ENCODE data around the gene PTPRA. TPM values are rescaled to one million over a fixed set of nuclear protein-coding genes. Genes with fewer than 3 reads are reported as not detected.

The PTPRA gene
- total RNA-seq, 1 experiment from 2014 or later, result 57.0 TPM

DNA sequence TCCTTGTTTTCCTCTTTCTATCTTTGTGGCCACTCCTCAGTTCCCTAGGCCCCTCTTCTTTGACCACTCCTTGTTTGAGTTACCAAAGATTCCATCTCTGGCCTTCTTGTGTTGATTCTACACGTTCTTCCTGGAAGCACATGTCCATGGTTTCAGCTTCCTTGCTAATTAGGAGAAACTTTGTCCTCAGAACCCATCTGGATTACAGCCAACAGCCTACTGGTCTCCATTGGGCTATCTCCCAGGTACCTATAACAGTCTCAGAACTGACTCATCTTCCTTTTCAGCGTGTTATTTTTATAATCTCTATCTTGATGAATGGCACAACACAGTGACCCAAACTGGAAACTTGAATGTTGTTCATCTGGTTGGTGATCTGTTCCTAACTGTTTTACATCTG, 17.5 kb downstream of the PTPRA start:
- H3K36me3 ChIP-seq (ENCODE audit: control insufficient read depth, insufficient read depth, low read length), result no peaks in the 10 kb centered on the region; the same call in 1 of the 2 replicates
- Mint-ChIP-seq H3K27me3 (ENCODE audit: insufficient read depth, unreplicated experiment) (no peaks in the 10 kb centered on the region), H3K4me3 (ENCODE audit: unreplicated experiment) (no peak overlapping the region), H3K27ac (ENCODE audit: unreplicated experiment) (peak overlapping the region; percentile 10), H3K9me3 (ENCODE audit: unreplicated experiment) (no peaks in the 10 kb centered on the region), H3K4me1 (ENCODE audit: low read depth, unreplicated experiment) (no peaks in the 10 kb centered on the region), H3K36me3 (ENCODE audit: insufficient read depth, unreplicated experiment) (no peaks in the 10 kb centered on the region)
- H3K4me1 ChIP-seq, result peaks cover 6% of the 10 kb centered on the region; the same call in 1 of the 2 replicates
- DNase-seq, result no peak
- BruUV-seq (replicated peaks), result no TSS peak
- H3K4me3 ChIP-seq (ENCODE audit: low read depth, low read length), result no peak overlapping the region
- H3K27me3 ChIP-seq (replicated peaks; ENCODE audit: control insufficient read depth, insufficient read depth, low read length), result no peaks in the 10 kb centered on the region
- CTCF ChIA-PET, result no interaction called here
- H3K9me3 ChIP-seq, result no peaks in the 10 kb centered on the region; the same call in 1 of the 2 replicates
- intact Hi-C loops (cut with micrococcal nuclease; ENCODE audit: unreplicated experiment), result no loop called here
- POLR2A ChIA-PET, result interaction anchor here (0.5 kb wide), 1 partner anchor 10 kb away, joined by 3 read pairs; no protein-coding TSS in a partner anchor
- TF ChIP-seq, protein P1, sequence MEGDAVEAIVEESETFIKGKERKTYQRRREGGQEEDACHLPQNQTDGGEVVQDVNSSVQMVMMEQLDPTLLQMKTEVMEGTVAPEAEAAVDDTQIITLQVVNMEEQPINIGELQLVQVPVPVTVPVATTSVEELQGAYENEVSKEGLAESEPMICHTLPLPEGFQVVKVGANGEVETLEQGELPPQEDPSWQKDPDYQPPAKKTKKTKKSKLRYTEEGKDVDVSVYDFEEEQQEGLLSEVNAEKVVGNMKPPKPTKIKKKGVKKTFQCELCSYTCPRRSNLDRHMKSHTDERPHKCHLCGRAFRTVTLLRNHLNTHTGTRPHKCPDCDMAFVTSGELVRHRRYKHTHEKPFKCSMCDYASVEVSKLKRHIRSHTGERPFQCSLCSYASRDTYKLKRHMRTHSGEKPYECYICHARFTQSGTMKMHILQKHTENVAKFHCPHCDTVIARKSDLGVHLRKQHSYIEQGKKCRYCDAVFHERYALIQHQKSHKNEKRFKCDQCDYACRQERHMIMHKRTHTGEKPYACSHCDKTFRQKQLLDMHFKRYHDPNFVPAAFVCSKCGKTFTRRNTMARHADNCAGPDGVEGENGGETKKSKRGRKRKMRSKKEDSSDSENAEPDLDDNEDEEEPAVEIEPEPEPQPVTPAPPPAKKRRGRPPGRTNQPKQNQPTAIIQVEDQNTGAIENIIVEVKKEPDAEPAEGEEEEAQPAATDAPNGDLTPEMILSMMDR (IDR thresholded peaks at IDR 0.05; ENCODE audit: insufficient read depth in 1 of 2, low read depth in 1 of 2, low read length in 1 of 2, severe bottlenecking in 1 of 2, unreplicated experiment in 1 of 2), result no peak

DNA sequence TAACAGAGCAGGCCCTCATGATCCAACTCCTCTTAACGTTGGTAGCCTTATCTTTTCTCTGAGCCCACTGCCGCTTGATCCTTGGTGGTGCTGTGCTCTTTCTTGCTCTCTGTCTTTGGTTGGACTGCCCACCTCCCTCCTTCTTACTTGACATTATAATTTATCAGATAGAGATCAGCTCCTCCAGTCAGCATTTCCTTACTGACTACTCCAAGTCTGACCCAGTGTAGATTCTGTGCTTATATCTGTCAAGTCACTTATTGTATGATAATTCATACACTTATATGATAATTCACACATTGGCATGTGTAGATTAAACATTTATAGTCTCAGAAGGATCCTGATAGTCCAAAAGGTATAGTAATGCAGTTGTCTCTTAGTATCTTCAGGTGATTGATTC, 18.1 kb downstream of the PTPRA start:
- Histone ChIP-seq H3K27me3 (replicated peaks; ENCODE audit: control insufficient read depth, insufficient read depth, low read length) (no peaks in the 10 kb centered on the region), H3K36me3 (ENCODE audit: control insufficient read depth, insufficient read depth, low read length) (no peaks in the 10 kb centered on the region; the same call in 1 of the 2 replicates), H3K4me3 (ENCODE audit: low read depth, low read length) (no peak overlapping the region), H3K9me3 (no peaks in the 10 kb centered on the region; the same call in 1 of the 2 replicates), H3K4me1 (peaks cover 6% of the 10 kb centered on the region; the same call in 1 of the 2 replicates)
- POLR2A ChIA-PET, result no interaction called here
- no peaks in the 10 kb centered on the region for H3K4me1 Mint-ChIP-seq (ENCODE audit: low read depth, unreplicated experiment)
- intact Hi-C loops (cut with micrococcal nuclease; ENCODE audit: unreplicated experiment), result no loop called here
- peak overlapping the region; percentile 10 for H3K27ac Mint-ChIP-seq (ENCODE audit: unreplicated experiment)
- no peak for DNase-seq
- H3K4me3 Mint-ChIP-seq (ENCODE audit: unreplicated experiment), result no peak overlapping the region
- no TSS peak for BruUV-seq (replicated peaks)
- H3K36me3 Mint-ChIP-seq (ENCODE audit: insufficient read depth, unreplicated experiment), result no peaks in the 10 kb centered on the region
- CTCF ChIA-PET, result no interaction called here
- no peaks in the 10 kb centered on the region for H3K27me3 Mint-ChIP-seq (ENCODE audit: insufficient read depth, unreplicated experiment)
- TF ChIP-seq, protein P1 (IDR thresholded peaks at IDR 0.05; ENCODE audit: insufficient read depth in 1 of 2, low read depth in 1 of 2, low read length in 1 of 2, severe bottlenecking in 1 of 2, unreplicated experiment in 1 of 2), result no peak
- H3K9me3 Mint-ChIP-seq (ENCODE audit: unreplicated experiment), result no peaks in the 10 kb centered on the region

DNA sequence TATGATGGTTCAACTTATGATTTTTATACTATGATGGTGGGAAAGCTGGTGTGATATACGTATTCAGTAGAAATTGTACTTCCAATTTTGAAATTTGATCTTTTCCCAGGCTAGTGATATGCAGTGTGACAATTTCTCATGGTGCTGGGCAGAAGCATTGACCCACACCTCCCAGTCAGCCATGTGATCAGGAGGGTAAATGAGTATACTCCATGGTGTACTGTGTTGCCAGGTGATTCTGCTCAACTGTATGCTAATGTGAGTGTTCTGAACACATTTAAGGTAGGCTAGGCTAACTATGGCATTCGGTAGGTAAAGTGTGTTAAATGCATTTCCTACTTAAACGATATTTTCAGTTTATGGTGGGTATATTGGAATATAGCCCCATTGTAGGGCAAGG, 19.1 kb downstream of the PTPRA start:
- no peak for DNase-seq

More for the DNA sequence above, 19.1 kb downstream of the PTPRA start:
- H3K4me1 Mint-ChIP-seq (ENCODE audit: low read depth, unreplicated experiment), result no peaks in the 10 kb centered on the region
- ChIA-PET CTCF (no interaction called here), POLR2A (no interaction called here)
- H3K36me3 Mint-ChIP-seq (ENCODE audit: insufficient read depth, unreplicated experiment), result peaks cover 7% of the 10 kb centered on the region
- TF ChIP-seq, protein P1 (IDR thresholded peaks at IDR 0.05; ENCODE audit: insufficient read depth in 1 of 2, low read depth in 1 of 2, low read length in 1 of 2, severe bottlenecking in 1 of 2, unreplicated experiment in 1 of 2), result no peak
- Histone ChIP-seq H3K4me1 (peaks cover 6% of the 10 kb centered on the region; the same call in 1 of the 2 replicates), H3K9me3 (no peaks in the 10 kb centered on the region; the same call in 1 of the 2 replicates), H3K27me3 (replicated peaks; ENCODE audit: control insufficient read depth, insufficient read depth, low read length) (no peaks in the 10 kb centered on the region), H3K4me3 (ENCODE audit: low read depth, low read length) (no peak overlapping the region), H3K36me3 (ENCODE audit: control insufficient read depth, insufficient read depth, low read length) (no peaks in the 10 kb centered on the region; the same call in 1 of the 2 replicates)
- H3K9me3 Mint-ChIP-seq (ENCODE audit: unreplicated experiment), result no peaks in the 10 kb centered on the region
- no peak overlapping the region for H3K27ac Mint-ChIP-seq (ENCODE audit: unreplicated experiment)
- intact Hi-C loops (cut with micrococcal nuclease; ENCODE audit: unreplicated experiment), result no loop called here
- H3K27me3 Mint-ChIP-seq (ENCODE audit: insufficient read depth, unreplicated experiment), result no peaks in the 10 kb centered on the region
- BruUV-seq (replicated peaks), result no TSS peak
- no peak overlapping the region for H3K4me3 Mint-ChIP-seq (ENCODE audit: unreplicated experiment)
